ENCODE data around the gene DDB1.

Gene DDB1

DNA sequence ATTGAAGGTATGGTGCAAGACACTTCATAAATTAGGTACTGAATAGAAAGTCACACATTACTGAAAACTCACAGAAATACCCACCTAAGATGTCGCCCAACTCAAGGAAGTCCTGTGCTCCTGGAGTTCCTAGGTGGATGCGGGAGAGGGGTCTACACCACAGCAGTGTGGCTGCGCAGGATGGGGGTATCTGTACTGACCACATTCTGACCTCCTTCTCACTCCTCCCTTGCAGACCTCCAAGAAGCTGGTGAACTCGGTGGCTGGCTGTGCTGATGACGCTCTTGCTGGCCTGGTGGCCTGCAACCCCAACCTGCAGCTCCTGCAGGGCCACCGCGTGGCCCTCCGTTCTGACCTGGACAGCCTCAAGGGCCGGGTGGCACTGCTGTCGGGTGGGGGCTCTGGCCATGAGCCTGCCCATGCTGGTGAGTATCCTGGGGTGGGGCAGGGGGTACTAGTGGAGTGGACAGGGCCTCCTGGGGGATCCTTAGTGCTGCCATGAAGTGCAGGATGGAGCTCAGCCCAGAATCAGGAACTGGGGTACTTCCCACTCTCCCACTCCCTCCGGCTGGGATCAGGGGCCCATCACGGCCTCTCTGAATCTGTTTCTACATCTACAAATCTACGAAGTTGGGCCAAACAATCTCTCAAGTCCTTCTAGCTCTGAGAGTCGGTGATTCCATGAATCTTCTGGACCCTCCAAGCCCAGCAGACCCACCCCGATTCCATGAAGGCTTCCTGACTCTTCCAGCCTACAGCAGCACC is 5.0 kb upstream of the DDB1 start:
- no peak overlapping the region for H3K4me3 ChIP-seq (ENCODE audit: low read depth, low read length)

DNA sequence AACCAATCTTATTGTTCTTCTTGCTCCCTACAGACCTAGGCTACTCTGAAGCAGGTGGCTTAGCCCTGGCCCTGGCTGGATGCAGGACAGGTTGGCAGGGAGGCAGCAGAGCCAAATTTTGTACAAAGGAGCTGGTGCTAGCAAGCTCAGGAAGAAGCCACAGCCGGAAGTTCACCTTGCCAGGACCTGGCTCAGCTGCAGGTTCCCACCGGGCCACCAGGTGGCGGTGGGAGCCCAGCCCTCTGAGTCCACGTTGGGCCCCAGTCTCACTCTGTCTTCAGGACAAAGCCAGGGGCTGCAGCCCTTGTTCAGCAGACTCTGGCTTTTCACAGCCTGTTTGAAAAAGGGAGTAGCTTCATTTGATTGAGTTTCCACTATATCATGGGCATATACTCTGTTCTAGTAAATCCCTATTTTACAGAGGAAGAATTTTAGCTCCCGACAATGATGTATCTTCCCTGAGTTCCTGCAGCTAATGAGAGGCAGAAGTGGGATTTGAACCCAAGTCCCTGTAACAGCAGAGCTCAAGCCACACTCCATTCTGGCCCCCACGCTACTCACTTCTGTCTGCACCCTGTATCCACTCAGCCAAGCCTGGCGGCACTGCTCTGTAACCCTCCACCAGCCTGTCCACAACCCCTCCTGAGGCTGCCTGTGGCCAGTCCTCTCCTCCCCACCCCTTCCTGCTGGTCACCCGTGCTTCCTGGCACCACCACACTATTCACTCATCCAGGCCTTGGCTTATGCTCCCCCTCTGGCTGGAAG is 3.4 kb upstream of the DDB1 start:
- H3K4me3 ChIP-seq (ENCODE audit: low read depth, low read length) = no peak overlapping the region

DNA sequence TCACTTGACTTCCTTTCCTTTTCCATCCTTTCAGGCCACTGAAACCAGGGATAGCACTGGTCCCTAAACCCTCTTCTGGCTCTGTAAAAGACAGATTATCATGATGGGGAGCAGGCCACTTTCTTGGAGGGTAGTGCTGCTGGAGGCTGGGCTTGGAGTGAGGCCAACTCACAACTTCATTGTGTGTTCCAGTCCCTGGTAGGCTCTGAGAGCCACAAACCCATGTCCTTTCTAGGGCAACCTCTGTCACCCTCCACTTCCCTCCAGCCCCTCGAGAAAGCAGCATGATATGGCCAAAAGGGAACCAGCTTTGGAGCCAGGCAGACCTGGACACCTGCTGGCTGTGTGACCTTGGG is 2.4 kb upstream of the DDB1 start:
- H3K4me3 ChIP-seq (ENCODE audit: low read depth, low read length) = no peak overlapping the region

DNA sequence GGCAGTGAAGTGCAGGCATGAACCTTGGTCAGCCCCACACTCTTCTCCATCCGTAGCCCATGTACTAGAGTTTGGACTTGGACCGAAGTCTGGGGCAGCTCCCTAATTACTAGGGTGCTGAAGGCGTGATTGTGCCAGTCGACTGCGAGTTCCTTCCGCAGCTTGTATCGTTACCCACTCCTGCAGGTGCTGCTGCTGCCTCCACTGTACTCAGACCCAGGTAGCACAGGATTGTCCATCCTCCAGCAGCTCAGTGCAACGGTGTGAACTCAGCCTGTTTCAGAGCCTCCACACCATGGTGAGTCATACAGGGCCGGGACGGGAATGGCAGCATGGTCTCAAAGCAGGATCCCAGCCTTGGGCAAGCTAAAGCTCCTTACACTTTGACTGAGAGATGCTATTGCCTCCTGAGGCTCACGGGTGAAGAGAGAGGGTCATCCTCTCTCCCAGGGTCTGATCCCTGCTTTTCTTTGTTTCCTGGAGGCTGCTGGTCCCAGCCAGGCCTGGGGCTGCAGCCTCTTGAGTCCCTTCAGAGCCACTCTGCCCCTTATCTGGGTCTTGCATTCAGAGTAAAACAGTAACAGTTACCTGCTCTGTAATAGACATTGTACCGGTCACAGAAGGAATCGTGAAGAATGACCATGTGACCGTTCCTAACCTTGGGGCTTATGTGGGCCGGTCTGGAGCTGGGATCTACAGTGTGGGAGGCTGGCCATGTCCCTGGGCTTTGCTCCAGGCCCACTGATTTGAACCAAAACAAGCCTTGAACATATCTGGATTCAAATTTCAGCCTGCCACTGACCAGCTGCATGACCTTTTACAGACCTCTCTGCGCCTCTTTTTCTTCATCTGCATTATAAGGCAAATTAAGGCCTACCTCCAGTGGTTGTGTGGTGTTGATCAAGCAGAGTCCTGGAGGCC is 1.8 kb upstream of the DDB1 start:
- no peak overlapping the region for H3K4me3 ChIP-seq (ENCODE audit: low read depth, low read length)

- peak overlapping the region; percentile 90 for H3K4me3 ChIP-seq (ENCODE audit: low read depth, low read length)
These were observed 887 bp upstream of the DDB1 start for GRCh38 chr11:61333550-61334433.

GRCh38 chr11:61332281-61332796 is 566 bp downstream of the DDB1 start:
- H3K4me3 ChIP-seq (ENCODE audit: low read depth, low read length) = peak overlapping the region; percentile 90

- peak overlapping the region; percentile 90 for H3K4me3 ChIP-seq (ENCODE audit: low read depth, low read length)
These were observed 1.3 kb downstream of the DDB1 start for GRCh38 chr11:61331651-61332050.

DNA sequence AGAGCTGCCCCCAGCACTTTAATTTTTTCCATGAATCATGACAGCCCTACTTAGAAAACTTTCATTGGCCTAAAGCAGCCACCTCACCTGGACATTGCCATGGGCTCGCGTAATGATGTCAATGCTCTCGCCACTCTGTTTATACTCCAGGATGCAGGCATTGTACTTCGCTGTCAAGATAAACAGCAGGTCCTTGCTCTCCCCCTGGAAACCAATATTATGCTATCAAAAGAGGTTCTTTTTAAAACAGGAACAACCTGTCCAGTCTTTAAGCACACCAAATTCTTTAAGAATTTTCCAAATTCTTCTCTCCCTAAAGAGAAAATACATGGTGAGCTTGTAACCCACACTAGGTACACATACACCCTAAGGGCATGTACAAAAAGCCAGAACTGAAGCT is 3.0 kb downstream of the DDB1 start:
- H3K4me3 ChIP-seq (ENCODE audit: low read depth, low read length) = no peak overlapping the region

DNA sequence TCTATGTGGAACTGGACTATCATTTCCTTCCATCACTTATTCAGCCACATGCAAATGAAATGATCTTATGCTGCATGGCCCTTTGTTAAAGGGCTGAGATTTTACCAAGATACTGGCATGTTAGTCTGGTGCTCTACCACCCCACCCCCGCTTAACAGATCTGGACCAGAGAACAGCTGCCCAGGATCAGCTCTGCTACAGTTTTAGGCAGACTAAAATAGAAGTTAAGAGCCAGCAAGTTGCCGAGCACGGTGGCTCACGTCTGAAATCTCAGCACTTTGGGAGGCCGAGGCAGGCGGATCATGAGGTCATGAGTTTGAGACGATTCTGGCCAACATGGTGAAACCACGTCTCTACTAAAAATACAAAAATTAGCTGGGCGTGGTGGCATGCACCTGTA is 4.6 kb downstream of the DDB1 start:
- no peak overlapping the region for H3K4me3 ChIP-seq (ENCODE audit: low read depth, low read length)

GRCh38 chr11:61327669-61328071 is 5.2 kb downstream of the DDB1 start:
- H3K4me3 ChIP-seq (ENCODE audit: low read depth, low read length) = no peak overlapping the region

DNA sequence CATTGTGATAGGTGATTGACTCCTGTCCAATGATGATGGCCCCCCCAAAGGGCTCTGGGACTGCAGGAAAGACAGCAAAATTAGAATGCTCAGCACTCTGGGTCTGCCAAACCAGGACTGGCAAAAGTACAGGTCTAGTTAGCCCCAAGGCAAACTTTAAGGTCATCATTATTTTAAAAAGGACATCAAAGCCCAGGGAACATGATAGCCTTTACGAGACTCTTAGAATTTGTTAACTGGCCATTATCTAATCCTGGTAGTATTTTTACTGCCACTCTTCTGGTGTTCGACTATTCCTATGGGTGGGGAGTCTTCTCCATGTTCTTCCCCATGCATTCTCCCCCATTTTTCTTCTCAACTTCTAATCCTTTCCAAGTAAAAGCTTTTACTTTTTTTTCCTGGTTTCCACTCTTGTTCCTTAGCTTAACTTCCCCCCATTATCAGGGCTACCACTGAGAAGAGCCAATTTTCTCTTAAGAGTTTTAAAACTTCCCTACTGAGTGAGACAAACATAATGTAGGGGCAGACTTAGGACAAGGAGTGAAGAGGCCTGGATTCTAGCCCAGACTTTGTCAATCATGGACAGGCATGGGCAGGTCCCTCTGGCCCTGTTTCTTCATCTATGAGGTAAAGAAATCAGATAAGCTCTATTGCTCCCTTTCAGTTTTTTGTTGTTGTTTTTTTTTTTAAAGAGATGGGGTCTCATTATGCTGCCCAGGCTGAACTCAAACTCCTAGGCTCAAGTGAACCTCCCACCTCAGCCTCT is 7.1 kb downstream of the DDB1 start:
- H3K4me3 ChIP-seq (ENCODE audit: low read depth, low read length) = no peak overlapping the region

- no peak overlapping the region for H3K4me3 ChIP-seq (ENCODE audit: low read depth, low read length)
These were observed 17.6 kb downstream of the DDB1 start for GRCh38 chr11:61315260-61315659.

- H3K4me3 ChIP-seq (ENCODE audit: low read depth, low read length) = no peak overlapping the region
These were observed 22.2 kb downstream of the DDB1 start for GRCh38 chr11:61310749-61311148.

DNA sequence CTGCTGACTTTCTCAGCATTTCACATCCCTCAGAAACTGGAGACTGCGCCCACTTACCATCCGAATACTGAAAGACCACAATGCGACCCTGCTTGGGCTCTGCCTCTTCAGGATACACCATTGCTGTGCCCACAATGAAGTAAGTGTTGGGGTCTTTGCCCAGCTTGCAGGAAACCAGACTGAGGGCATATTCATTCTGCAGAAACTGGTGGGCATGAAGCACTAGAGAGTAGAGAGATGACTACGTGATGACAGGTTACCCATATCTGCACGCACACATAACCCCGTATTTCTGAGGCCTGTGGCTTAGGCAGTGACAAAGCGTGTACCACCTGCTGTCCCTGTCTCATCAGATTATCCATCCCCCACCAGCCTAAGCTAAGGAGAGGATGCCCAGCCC is 23.2 kb downstream of the DDB1 start:
- H3K4me3 ChIP-seq (ENCODE audit: low read depth, low read length) = no peak overlapping the region

- H3K4me3 ChIP-seq (ENCODE audit: low read depth, low read length) = no peak overlapping the region
These were observed 23.8 kb downstream of the DDB1 start for GRCh38 chr11:61309141-61309540.

- H3K4me3 ChIP-seq (ENCODE audit: low read depth, low read length) = no peak overlapping the region
These were observed 25.6 kb downstream of the DDB1 start for GRCh38 chr11:61307354-61307753.

- H3K4me3 ChIP-seq (ENCODE audit: low read depth, low read length) = no peak overlapping the region
These were observed 26.7 kb downstream of the DDB1 start for GRCh38 chr11:61306221-61306620.

DNA sequence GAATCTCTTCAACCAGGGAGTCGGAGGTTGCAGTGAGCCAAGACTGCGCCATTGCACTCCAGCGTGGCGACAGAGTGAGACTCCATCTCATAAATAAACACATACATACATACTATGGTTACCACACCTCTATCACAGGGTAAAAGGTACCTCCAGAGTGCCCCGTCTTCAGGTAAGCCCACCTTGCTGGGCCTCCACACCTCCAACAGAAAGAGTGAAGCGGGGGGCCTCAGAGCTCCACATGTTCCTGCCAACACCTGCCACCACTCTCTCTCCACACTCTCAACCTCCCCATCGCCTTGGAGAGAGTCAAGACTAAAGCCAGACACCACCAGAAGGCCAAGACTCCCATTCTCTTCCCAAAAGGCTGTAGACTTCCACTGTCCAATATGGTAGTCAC is 27.5 kb downstream of the DDB1 start:
- H3K4me3 ChIP-seq (ENCODE audit: low read depth, low read length) = no peak overlapping the region

DNA sequence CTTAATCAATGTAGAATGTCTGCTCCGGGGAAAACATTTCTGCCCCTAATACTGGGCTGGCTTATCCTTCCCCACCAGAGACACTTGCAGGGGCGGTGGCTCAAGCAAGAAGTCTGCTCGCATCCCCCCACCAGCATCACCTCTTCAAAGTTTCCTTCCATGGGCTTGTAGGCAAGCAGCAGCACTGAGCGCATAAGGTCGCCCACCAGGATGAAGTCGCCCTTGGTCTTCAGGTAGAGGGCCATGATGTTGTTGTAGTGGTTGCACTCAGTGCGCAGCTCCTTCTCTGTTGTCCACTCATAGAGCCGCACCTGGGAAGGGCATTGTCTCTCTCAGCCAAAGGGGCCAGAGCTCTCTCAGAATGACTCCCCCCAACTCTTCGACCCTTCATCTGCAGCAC is 29.2 kb downstream of the DDB1 start:
- no peak overlapping the region for H3K4me3 ChIP-seq (ENCODE audit: low read depth, low read length)

DNA sequence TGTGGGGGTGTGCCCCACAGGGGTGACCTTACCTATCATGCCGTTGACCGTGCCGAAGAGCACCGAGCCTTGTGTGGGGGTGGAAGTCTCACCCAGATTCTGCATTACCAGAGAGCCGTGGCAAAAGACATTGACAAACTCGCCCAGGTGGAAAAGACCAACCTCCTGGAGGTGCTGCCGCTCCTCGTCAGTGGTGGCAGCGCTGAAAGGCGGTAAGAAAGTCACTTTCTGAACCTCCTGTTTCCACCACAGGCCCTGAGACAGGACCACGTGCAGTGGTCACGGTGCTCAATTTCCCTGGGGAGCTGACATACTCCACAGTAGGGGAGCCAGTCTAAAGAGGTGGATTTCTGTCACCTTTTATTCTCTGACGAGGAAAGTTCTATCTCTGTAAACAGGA is 30.4 kb downstream of the DDB1 start:
- no peak overlapping the region for H3K4me3 ChIP-seq (ENCODE audit: low read depth, low read length)

Data from iPS-11a (cell line).